ENCODE results near the gene SRL.
"Not testable (repeated sequence)": the region's sequence is repeated elsewhere in the genome, so short reads cannot be mapped to it uniquely, and the experiment has no call there.

The SRL gene

DNA sequence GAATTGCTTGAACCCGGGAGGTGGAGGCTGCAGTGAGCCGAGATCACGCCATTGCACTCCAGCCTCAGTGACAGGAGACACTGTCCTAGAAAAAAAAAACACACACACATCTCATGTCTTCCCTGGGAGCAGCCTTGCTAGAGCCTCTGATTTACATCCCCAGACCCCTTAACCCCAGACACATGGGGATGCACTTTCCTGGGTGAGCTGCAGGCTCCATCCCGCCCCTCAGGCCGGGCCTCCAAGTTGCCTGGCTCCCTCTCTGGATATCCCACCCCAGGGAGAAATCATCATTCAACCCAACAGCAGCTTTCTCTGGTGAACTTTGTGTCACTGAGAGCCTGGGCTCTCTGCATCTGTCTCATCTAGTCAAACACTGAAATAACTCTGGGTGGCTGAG lies 21.5 kb downstream of the SRL start:
- FAIRE-seq: no peak

DNA sequence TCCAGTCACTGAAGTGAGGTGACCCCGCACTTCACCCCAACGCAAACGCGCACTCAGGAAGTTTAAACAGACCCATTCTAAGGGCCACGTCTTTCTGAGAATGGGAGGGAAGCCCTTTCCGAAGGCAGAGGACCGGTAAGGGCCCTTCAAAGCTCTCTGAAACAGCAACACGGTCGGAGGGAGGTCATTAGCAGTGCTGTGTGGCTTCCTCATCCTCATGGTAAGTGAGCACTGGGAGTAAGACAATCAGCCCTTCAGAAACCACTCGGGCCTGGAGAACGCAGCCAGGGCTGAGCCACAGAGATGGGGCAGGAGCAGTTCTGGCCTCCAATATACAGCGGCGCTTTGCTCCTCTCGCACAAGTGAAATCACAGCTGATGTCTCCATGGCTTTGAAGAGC lies 23.7 kb downstream of the SRL start:
- no peak for FAIRE-seq

DNA sequence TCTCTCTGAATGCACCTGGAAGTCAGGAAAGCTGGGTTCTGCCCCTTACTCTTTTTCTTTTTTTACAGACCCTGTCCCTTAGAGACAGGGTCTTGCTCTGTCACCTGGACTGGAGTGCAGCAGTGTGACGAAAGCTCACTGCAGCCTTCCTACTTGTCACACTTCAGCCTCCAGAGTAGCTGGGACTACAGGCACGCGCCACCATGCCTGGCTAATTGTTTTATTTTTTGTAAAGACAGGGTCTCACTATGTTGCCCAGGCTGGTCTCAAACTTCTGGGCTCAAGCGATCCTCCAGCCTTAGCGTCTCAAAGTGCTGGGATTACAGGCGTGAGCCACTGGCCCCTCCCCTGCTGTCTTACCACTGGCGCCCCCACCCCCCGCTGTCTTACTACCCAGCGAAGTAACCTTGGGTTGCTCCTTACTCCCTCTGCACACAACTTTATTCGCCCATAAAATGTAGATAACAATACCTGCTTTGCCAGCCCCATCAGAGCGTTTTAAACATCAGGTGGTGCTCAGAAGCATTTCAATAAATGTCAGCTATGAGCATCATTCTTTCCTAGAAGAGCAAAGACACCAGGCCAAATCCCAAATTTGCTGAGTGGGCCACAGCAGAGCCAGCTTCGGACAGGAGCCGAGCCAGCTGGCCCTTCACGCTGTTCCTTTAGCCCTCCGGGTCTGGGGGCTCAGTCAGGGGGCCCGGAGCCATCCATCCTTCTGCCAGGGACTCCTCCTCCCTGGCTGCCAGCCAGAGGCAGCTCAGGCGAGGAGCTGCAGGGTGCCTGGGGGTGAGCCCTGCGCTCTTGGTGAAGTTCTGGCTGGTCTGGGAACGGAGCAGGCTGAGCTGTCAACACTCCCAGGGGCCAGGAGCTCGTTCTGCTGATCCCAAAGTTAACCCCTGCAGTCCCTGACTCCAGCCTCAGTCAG lies 24.4 kb downstream of the SRL start:
- no peak for FAIRE-seq

DNA sequence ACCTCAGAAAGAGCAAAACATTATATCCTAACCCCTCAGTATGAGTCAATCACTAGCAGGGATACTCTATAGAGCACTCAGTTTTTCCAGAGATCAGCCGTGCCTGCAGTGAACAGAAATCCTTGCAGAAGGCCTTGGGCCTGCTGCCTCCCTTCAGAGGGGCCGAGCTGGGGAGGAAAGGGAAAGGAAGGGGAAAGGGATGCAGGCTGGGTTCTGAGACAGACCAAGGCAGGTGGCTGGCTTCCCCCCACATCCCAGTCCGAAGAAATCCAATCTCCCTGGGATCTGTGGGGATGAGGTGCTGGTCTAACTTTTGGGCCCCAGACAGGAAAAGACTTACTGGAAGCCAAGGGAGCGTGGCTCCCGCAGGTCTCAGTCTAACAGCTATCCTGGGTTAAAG lies 25.3 kb downstream of the SRL start:
- no peak for FAIRE-seq

DNA sequence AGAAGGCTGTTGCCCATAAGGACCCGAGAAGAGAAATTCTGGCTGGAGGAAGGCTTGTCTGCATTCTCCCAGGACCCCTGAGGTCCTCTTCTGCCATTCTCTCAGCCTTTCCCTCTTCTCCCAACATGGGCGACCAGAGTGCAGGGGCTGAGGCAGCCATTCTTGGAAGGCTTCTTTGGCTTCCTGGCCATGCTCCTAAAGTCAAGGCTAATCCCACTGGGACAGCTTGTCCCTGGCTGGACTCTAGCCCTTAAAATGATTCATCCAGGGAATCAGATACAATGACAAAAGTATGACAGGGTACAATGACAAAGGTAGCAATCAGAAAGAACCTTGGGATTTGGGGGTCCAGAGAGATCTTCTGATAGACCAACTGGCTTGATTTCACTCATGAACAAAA lies 26.8 kb downstream of the SRL start:
- no peak for FAIRE-seq

DNA sequence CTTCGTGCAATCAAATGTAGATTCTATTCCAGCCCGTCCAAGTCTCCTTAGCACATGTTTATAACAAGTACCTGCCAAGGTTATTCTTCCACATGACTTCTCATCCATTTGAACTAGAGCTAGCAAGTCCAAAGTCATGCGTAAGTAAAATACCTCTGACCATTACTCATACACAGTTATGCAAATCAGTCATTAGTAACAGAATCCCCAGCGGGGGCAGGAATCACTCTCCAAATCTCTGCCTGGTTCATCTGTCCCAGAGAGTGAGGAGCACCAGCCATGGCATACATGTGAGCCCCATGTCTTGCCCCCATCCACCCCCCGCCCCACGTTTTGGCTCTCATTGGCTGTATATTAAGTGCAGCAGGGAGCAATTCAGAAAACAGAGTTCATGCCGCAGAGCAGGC lies 27.7 kb downstream of the SRL start:
- no peak for FAIRE-seq

DNA sequence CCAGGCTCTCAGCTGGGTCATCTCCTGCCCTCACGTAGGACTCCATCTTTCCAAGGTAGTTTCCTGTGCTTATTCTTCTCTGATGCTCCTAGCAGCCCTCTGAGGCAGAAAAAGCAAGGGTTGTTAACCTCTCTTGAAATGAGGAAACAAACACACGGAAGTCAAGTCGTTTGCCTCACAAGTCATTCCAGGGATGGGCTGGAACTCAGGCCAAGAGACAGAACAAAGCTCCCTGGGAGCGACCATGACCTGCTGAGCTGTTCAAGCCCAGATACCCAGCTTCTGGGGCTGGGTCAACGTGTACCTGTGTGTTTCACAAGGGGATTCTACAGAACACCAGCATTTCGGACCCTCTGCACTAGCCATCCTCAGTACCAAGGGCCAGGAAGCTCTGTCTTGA lies 28.1 kb downstream of the SRL start:
- no peak for FAIRE-seq

DNA sequence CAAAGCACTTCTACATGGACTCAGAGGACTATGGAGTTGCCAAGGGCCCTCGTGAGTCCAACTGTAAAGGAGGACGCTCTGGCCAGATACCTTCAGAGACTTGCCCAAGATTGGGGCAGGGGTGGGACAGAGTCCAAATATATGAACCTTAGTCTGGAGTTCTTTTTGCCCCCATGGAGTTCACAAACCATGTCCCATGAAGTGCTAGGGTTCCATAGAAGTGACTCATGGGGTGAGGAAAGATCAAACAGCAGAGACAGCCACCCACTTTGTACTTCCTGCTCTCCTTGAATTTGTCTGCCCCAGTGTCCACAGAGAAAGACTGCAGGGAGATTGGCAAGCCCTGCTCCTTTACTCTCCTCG lies 29.0 kb downstream of the SRL start:
- no peak for FAIRE-seq

DNA sequence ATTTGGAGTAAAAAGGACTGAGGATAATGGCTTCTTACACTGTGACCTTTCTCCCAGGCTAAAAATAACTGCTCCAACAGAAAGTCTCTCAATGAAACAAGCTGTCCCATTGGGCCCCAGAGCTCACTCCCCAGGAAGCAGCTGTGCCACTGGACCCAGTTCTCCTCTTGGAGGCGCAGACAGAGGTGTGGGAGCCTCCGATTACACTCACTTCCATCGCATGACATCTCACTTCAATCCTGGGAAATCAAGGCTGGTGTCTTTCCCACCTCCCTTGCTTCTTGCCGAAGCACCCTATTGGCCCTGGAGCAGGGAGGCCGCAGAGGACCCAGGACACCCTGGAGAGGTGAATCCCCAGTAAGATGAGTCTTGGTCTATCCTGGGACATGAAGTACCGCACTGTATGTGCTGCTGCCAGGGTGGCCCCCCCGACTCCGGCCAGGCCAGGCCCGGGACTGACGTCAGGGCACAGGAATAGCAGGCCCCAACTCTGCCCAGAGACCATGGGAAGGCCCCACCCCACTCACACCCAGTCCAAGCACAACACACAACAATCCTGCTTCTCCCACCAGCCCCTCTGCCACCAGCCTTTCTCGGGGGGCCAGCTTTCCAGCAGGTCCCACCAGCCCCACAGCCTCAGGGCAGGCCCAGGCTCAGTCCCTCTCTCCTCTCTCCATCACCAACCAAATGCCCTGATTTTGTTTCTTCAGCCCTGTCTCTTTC lies 29.5 kb downstream of the SRL start:
- FAIRE-seq: no peak

DNA sequence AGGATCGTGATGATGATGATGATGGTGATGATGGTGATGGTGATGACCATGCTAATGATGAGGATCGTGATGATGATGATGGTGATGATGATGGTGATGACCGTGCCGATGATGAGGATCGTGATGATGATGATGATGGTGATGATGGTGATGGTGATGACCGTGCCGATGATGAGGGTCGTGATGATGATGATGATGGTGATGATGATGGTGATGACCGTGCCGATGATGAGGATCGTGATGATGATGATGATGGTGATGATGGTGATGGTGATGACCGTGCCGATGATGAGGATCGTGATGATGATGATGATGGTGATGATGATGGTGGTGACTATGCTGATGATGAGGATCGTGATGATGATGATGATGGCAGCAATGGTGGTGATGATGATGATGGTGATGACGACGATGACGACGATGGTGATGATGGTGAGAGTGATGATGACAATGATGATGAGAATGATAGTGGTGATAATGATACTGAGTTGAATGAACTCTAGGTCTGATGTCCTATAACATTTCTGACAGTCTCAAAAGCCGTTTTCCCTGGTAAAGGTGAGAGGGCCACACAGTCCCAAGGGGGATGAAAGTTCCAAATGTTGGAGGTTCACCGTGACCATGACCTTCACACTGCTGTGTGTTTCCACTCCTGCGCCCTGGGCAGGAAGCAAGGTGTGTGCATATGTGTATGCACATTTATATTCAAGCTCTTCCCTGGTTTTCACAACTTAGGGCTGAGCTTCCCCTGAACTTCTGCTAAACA lies 30.3 kb downstream of the SRL start:
- not testable (repeated sequence) for FAIRE-seq

DNA sequence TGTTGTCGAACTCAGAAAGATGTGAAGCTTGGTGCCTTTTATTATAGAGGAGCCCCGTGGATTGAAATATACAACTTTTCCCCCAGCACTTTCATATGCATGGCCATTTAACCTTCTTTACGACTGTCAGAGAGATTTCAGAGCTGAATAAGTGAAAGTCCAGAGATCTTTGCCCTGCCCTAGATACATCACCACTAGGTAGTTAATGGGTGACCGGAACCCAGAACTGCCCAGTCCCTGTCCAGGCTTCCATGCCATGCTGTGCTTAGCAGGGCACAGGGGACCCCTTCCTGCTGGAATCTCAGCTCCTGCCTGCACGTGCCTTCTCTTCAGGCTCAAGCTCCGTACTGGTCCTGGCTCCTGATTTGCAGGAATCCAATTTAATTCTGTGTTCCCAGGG lies 32.2 kb downstream of the SRL start:
- FAIRE-seq: no peak

DNA sequence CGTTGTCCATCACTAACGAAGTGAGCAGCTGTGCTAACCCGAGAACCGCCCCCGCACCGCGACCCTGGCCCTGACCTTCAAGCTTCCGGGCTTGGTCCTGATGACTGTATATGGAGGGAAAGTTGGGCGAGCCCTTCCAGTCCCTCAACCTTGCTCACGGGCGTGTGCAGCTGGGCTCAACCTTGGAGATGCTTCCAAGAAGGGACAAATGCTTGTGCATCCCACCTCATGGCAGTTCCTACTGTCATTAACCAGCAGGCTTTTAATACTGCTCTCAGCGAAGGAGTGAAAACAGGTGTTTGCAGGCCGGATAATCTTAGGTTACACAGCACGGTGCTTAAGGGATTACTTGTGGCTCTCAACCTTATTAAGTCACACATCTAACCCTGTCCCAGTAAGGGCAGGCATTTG lies 33.5 kb downstream of the SRL start:
- FAIRE-seq: no peak

DNA sequence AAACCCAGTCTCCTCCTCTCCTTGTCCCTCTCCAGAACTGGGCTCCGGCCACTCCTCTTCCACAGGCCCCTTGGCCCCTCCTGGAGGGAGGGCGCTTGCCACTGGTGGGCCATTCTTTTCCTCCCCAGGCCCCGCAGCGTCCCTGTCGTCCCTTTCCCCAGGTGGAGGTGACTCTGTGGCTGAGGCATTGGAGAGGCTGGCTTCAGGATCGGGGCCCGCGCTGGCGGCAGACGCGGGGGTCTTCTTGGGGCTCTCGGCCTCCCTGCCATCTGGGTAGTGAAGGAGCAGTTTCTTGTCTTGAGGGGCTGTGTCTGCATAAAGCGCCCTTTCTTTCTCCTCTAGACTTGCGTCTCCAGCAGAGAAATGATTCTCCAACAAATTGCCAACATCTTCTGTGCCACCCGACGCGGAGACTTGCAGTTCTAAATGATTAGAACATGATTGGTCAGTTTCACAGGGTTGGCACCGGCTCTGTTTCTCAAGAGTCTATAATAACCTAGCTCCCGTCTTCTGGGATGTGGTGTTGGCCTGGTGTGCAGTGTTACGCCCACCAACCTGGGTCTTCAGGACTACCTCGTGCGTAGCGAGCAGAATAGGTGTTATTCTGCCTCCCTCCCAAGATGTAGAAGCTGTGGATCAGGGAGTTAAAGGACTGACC lies 34.1 kb downstream of the SRL start:
- no peak for FAIRE-seq

DNA sequence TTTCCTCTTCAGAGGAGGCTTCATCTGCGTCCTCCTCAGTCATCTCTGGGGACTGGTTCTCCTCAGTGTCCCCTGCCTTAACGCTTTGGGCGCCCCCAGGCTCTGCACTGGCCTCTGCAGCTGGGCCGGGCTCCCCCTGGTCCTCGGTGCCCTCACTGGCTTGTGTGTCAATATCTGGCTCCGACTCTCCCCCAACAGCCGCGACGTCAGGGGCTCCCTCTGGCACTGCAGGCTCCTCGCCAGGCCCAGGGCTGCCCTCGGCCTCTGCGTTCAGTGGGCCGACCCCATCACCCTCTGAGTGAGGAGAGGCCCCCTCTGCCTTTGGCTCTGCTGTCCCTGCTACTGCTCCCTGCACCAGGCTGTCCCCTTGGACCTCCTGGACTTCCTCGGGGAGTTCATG lies 34.7 kb downstream of the SRL start:
- FAIRE-seq: no peak

DNA sequence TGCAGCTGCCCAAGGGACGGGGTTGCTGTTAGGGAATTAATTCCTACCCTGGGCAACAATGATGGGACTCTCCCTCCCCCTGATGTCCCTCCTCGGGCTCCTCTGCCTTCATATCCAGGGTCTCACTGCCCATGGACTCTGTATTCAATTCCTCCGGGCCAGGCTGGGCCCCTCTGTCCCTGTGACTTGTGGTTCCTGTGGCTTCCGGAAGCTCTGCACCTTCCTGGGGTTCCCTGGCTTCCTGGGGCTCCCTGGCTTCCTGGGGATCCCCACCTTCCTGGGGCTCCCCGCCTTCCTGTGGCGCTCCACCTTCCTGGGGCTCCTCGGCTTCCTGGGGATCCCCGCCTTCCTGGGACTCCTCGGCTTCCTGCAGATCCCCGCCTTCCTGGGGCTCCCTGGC lies 35.2 kb downstream of the SRL start:
- no peak for FAIRE-seq

DNA sequence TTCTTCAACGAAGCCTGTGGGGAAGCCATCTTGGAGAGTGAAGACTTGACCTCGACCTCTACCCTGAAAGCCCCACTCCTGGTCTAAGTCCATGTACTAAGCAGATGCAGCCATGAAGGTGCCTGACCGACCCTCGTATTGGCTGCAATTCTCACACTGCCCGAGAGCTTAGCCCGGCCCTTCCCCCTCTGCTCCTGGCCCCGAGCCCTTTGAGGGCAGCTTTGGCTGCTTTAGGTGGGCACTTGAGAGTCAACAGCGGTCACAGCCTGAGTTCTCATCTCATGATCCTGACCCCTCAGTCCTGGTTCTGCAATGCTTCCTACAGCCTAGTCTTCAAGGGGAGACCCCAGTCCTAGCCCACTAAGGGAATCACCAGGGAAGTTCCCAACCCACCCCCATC lies 35.9 kb downstream of the SRL start:
- no peak for FAIRE-seq

DNA sequence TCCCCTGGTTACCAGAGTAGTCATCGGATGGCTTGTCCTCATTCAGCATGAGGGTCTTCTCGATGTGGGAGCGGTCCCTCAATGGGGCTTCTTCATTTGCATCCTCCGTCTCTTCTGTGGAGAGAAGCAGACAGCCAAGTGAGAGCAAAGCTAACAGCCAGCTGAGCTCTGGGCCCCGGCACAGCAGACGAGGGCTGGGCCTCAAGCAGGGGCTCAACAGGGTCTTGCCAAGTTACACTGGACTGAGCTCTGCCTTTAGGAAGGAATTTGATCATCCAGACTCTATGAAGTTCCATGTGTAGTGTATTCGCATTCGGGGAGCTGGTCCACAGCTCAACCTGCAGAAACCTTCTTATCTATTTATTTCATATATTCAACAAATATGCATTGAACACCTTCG lies 37.4 kb downstream of the SRL start:
- no peak for FAIRE-seq

DNA sequence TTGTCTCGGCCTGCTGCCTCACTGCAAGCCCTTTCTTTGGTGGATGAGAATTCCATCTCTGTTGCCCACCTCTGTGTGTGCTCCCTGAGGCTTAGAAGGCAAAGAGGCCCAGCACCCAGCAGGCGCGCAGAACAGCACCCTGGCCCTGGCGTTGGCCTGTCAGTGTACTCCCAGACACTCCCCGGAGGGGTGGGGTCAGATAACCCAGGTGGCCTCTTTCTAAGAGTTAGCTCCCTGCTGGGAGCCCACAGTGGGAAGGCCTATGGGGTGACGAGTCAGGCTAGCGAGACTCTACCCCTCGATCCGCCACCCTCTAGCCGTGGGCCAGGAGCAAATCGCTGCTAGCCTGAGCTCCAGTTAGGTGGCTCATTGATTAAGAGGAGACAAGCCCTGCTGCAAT lies 38.1 kb downstream of the SRL start:
- FAIRE-seq: no peak

DNA sequence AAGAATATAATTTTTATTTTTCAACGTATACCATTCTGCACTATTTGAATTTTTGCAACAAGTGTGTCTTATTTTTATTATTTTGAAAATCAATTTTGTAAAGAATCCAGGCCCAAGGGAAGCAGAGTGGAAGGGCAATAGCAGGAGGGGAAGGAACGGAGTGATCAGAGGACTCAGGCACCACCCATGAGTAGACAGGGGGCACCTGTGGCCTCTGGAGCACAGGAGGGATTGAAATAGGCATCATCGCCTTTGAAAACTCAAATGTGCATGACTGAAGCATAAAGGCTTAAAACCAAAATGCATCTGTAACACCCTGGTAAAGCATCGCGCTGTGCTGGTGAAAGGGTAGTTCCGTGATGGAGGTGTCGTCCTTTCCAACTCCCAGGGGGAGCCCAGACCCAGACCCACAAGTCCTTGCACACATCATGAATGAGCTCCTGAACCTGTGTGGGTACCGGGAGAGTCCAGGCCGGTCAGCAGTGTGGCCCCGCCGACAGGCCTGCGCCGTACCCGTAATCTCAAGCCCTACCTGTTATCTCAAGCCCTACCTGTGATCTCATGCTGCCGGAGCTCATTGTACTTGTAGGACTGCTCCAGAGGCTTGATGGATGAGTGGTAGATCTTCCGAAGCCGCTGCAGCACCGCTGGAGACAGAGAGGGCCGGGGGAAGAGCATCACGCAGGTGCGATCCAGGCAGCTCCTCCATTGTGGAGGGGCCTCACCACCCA lies 39.1 kb downstream of the SRL start:
- FAIRE-seq: no peak

DNA sequence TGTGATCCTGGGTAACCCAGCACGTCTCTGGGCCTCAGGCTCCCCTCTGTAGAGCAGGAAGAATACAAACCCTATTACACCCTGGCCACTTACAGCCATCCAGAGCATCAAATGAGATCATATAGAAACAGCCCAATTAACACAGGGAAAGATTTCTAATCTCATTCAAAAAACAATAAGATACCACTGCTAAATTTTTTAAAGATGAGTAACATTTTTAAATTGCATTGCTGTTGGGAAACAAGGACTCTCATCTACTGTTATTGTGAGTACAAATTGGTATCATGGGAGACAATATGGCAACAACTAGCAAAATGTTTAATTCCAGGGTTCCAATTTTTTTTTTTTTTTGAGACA lies 41.1 kb downstream of the SRL start:
- no peak for FAIRE-seq

DNA sequence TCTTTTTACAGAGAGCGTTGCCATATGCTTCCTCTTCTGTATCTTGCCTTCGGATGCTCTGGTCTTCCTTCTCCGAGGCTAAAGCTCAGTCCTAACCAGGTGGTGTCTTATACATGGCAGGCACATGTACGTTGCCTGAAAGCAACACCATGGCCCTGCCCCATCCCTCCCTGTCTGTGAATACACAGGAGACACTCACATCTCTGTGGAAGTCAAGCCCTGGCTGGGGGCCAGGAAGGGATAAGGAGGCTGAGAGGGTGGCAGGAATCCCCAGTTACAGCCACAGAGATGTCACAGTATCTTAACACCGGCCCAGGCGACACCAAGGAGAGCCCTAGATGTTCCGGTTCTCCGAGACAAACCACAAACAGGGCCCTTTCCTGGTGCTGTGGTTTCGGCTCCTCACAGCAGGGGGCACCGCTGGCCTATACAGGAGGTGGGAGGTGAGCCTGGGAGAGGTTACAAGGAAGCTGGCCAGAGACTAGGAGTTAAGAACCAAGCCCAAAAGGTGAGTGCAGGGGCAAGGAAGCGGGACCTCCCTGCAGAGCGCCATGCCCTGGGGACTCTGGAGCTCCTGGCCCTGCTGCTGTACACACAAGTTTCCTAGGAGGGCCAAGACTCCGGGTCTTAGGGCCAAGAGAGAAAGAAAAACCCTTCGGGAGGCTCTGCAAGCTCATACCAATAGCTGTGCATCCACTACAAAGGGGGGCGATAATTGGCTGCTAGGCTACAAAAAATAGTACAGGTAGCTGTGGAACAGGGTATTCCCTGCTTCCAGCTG lies 41.7 kb downstream of the SRL start:
- no peak for FAIRE-seq

DNA sequence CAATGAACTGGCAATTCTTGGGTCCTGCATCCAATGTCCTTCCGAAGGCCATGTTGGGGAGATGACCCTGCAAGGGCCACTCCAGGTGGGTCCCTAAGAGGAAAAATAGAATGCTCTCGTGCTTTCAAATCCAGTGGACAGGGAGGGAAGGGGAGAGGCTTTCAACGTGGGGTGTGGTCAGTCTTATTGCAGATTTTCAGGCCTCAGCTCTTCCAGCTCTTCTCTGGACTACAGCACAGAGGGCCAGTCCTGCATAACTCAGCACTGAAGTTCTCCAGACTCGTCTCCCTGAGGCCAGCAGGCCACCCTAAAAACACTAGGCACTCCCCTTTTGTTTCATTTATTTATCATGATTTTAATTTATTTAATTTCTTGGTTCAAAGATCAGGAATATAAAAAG lies 43.1 kb downstream of the SRL start:
- FAIRE-seq: no peak

Measured in endometrium (tissue), 2 donors.